Stimulated activated CD4-positive, alpha-beta T cell treated with anti-CD3 and anti-CD28 coated beads, Interleukin-15, amount 100 ng/mL, for 24 hours (primary cell): ENCODE results near the gene PAPSS2.

Experiments
- DNase-seq: peaks from one replicate; pipeline ENCODE4 v3.0.0-alpha.2; 2020

The PAPSS2 gene

GRCh38 chr10:87753995-87754866 lies 94.6 kb downstream of the PAPSS2 start:
- no peak for DNase-seq

- DNase-seq: no peak
These were observed 98.0 kb downstream of the PAPSS2 start for GRCh38 chr10:87757685-87758084.

GRCh38 chr10:87759551-87759950 lies 99.9 kb downstream of the PAPSS2 start:
- no peak for DNase-seq

- DNase-seq: no peak
These were observed 100.7 kb downstream of the PAPSS2 start for GRCh38 chr10:87760195-87760905.

GRCh38 chr10:87761153-87761552 lies 101.5 kb downstream of the PAPSS2 start:
- no peak for DNase-seq

- peak; percentile 65 for DNase-seq
These were observed 102.2 kb downstream of the PAPSS2 start for GRCh38 chr10:87761892-87762291.

GRCh38 chr10:87763086-87763861 lies 103.6 kb downstream of the PAPSS2 start:
- no peak for DNase-seq

- DNase-seq: no peak
These were observed 104.6 kb downstream of the PAPSS2 start for GRCh38 chr10:87764072-87764934.

- no peak for DNase-seq
These were observed 106.1 kb downstream of the PAPSS2 start for GRCh38 chr10:87765666-87766376.

- no peak for DNase-seq
These were observed 107.6 kb downstream of the PAPSS2 start for GRCh38 chr10:87767253-87767652.

GRCh38 chr10:87771871-87772500 lies 112.3 kb downstream of the PAPSS2 start:
- DNase-seq: no peak

GRCh38 chr10:87775766-87776165 lies 116.1 kb downstream of the PAPSS2 start:
- DNase-seq: no peak

GRCh38 chr10:87776328-87776727 lies 116.7 kb downstream of the PAPSS2 start:
- DNase-seq: no peak

- no peak for DNase-seq
These were observed 121.9 kb downstream of the PAPSS2 start for GRCh38 chr10:87781545-87781944.

- DNase-seq: no peak
These were observed 123.0 kb downstream of the PAPSS2 start for GRCh38 chr10:87782721-87783120.

GRCh38 chr10:87786421-87786820 lies 126.7 kb downstream of the PAPSS2 start:
- DNase-seq: no peak

- DNase-seq: no peak
These were observed 130.5 kb downstream of the PAPSS2 start for GRCh38 chr10:87790185-87790584.

GRCh38 chr10:87794285-87794684 lies 134.6 kb downstream of the PAPSS2 start:
- DNase-seq: no peak
